Sigmoid colon (tissue), 7 donors: ENCODE measurements around the gene SELENOK. TPM values are rescaled to one million over a fixed set of nuclear protein-coding genes. Genes with fewer than 3 reads are reported as not detected.

Experiments used
- DNase-seq: peaks from one replicate; pipeline ENCODE4 v3.0.0-alpha.2; 2019
- H3K27ac ChIP-seq, 4 donors: fragments of 200-600 bp; sonication (generic); one replicate each; pipeline ENCODE4 v1.5.1; 2016 to 2019; ENCODE audit warnings: mild to moderate bottlenecking in 1 of 4
- H3K27me3 ChIP-seq, 3 donors: fragments of 200-600 bp; sonication (generic); one replicate each; pipeline ENCODE4 v1.5.1; 2019; ENCODE audit warnings: mild to moderate bottlenecking in 1 of 3
- H3K36me3 ChIP-seq, 4 donors: fragments of 200-600 bp; sonication (generic); one replicate each; pipeline ENCODE4 v1.5.1; 2016 to 2019
- H3K4me1 ChIP-seq, 4 donors: fragments of 200-600 bp; sonication (generic); one replicate each; pipeline ENCODE4 v1.5.1; 2017 to 2019
- H3K4me3 ChIP-seq, 4 donors: fragments of 200-600 bp; sonication (generic); one replicate each; pipeline ENCODE4 v1.5.1; 2017 to 2019; ENCODE audit warnings: mild to moderate bottlenecking in 2 of 4, moderate library complexity in 1 of 4
- H3K9me3 ChIP-seq, 4 donors: fragments of 200-600 bp in 3 of 4; sonication (generic) in 3 of 4; one replicate each; pipeline versions ENCODE4 v1.5.1 to v1.6.1; 2013 to 2019
- EP300 ChIP-seq, 4 donors: sonication (generic); formaldehyde crosslinking; IDR thresholded peaks; one replicate each; pipeline ENCODE4 v1.6.1; 2017; ENCODE audit warnings: antibody characterized with exemption in 4 of 4
- POLR2A ChIP-seq, 2 donors: fragments of 450-650 bp; IDR thresholded peaks; one replicate each; pipeline ENCODE4 v1.6.1; 2016; ENCODE audit warnings: antibody characterized with exemption in 2 of 2, mild to moderate bottlenecking in 2 of 2, moderate library complexity in 2 of 2
- POLR2AphosphoS5 ChIP-seq, 4 donors: sonication (generic); formaldehyde crosslinking; IDR thresholded peaks; one replicate each; pipeline ENCODE4 v1.6.1; 2017; ENCODE audit warnings: antibody characterized with exemption in 4 of 4
- WGBS, 2 donors: extraction: QIAGEN DNeasy Blood & Tissue Kit; methylation state at CpG; one replicate each; pipeline ENCODE4 v1.1.7; 2013; 5-methylcytosine and 5-hydroxymethylcytosine counted together
- intact Hi-C: fragments of 100-400 bp; cut with DNase I; formaldehyde crosslinking; loops from one replicate; pipeline ENCODE4 v1.15.1; 2023
- polyA plus RNA-seq, 3 donors: library from polyadenylated mRNA; stranded (reverse); fragments of 200-250 nt; gene quantifications; one replicate each; pipeline ENCODE4 v1.2.3, GENCODE V29; 2013
- total RNA-seq, 4 donors: library from RNA; depleted of rRNA; stranded (reverse); fragments of >200 nt; gene quantifications; one replicate each; pipeline ENCODE4 v1.1.0, GENCODE V29; 2016
- TF ChIP-seq, protein P1 (sequence below), 4 experiments: fragments of 450-650 bp in 3 of 4; fragments of 200-600 bp in 1 of 4; IDR thresholded peaks; one replicate each; pipeline ENCODE4 v1.5.1; 2016 to 2019; ENCODE audit warnings: antibody characterized with exemption in 4 of 4, mild to moderate bottlenecking in 3 of 4, moderate library complexity in 2 of 4
- donor health status: healthy with polysubstance abuse.
- donor health status: Bipolar disorder and iron deficiency.
- donor health status: healthy.

SELENOK gene
- total and polyA plus RNA-seq, 7 donors: 57.2 to 173 (median 83.5) TPM

DNA sequence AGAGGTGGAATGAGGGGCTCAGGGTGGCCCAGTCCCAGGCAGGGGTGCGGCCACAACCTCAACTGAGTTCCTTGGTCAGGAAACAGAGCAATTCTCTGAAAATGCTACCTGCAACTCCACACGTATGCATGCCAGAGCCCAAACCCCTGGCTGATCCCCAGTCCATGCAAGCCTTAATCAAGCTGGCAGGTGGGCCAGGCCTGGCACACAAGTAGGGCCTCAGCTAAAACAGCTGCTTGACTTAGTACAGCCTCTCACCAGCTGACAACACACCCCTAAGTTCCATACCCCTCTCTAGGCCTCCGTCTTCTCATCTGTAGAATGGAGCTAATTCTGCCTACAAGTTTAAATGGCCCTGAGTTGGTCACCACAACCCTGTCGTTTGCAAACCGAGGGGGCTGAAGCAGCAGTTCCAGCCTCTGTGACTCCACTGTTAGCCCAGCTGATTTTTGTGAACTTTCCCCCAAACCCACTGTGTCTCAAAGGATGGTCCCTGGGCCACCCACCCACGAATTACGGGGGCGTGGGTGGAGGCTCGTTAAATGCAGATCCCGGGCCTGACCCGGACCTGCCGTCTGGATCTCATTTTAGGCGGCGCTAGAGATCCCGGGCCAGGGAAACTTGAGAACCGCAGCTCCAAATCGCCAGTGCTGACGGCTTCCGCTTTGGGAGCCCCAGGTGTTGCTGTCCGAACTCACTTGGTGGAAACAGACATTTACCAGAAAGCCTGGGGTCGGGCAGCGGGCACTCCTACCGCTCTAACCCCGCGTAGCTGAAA lies 46.4 kb downstream of the SELENOK start:
- WGBS, 2 donors: 4 to 14% methylated on average over 25 of the region's 25 CpGs
- H3K36me3 ChIP-seq: no peaks in the 10 kb centered on the region
- H3K27ac ChIP-seq: peak overlapping the region; percentile 32 to 63 (median 44)
- peak in 1 of 4 donors; percentile 18 for TF ChIP-seq POLR2AphosphoS5 (IDR thresholded peaks at IDR 0.05)
- TF ChIP-seq POLR2A (IDR thresholded peaks at IDR 0.05): no peak
- peaks cover 4 to 36% (median 30%) of the 10 kb centered on the region in 3 donors for H3K27me3 ChIP-seq
- H3K4me1 ChIP-seq: peaks cover 0 to 11% (median 8%) of the 10 kb centered on the region in 4 donors
- peak; percentile 75 for DNase-seq
- no peaks in the 10 kb centered on the region for H3K9me3 ChIP-seq
- peak overlapping the region; percentile 33 to 83 (median 62) for H3K4me3 ChIP-seq
- intact Hi-C loops: no loop called here

DNA sequence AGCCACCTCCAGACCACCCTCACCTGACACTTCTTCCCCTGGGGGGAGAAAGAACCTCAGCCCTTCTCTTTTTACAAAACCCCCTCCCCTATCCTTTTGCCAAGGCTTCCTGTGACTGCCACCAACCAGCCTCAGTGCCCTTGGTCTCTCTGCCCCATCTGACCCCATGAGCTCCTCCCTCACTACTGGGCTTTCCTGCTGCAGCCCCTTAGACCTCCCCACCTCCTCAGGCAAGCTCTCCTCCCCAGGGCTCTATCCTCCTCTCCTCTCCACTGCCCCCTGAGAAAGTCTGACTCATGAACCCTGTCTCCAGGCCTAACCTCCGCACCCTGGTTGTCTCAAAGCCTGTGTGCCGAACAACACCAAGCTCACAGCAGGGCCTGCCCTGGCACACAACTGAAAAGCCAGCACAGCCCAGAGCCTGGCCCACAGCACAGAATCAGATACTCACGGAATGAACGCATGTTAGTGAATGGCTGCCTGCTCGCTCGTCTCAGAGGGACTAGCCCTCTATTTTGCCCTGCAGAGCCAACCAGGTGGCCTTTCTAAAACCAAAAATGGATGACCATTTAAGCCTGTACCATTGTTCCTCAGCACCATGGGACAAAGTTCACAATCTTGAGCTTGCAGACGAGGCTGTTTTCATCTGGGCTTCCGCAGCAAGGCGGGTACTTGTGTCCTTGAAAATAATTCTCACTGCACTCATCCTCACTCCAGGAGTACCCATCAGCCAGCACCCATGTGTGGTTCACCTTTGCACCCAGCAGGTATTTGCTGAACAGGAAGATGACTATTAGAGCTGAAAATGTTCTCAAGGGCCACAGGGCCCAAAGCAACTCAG lies 47.2 kb downstream of the SELENOK start:
- Histone ChIP-seq H3K27me3 (peaks cover 4 to 36% (median 30%) of the 10 kb centered on the region in 3 donors), H3K9me3 (no peaks in the 10 kb centered on the region), H3K36me3 (no peaks in the 10 kb centered on the region), H3K27ac (no peak overlapping the region), H3K4me3 (no peak overlapping the region), H3K4me1 (peaks cover 0 to 11% (median 8%) of the 10 kb centered on the region in 4 donors)
- intact Hi-C loops: no loop called here
- TF ChIP-seq, protein P1, sequence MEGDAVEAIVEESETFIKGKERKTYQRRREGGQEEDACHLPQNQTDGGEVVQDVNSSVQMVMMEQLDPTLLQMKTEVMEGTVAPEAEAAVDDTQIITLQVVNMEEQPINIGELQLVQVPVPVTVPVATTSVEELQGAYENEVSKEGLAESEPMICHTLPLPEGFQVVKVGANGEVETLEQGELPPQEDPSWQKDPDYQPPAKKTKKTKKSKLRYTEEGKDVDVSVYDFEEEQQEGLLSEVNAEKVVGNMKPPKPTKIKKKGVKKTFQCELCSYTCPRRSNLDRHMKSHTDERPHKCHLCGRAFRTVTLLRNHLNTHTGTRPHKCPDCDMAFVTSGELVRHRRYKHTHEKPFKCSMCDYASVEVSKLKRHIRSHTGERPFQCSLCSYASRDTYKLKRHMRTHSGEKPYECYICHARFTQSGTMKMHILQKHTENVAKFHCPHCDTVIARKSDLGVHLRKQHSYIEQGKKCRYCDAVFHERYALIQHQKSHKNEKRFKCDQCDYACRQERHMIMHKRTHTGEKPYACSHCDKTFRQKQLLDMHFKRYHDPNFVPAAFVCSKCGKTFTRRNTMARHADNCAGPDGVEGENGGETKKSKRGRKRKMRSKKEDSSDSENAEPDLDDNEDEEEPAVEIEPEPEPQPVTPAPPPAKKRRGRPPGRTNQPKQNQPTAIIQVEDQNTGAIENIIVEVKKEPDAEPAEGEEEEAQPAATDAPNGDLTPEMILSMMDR (IDR thresholded peaks at IDR 0.05): no peak
- TF ChIP-seq EP300 (IDR thresholded peaks at IDR 0.05) (no peak), POLR2A (IDR thresholded peaks at IDR 0.05) (no peak), POLR2AphosphoS5 (IDR thresholded peaks at IDR 0.05) (no peak)
- WGBS, 2 donors: 20 to 76% methylated on average over 9 of the region's 9 CpGs
- DNase-seq: no peak

DNA sequence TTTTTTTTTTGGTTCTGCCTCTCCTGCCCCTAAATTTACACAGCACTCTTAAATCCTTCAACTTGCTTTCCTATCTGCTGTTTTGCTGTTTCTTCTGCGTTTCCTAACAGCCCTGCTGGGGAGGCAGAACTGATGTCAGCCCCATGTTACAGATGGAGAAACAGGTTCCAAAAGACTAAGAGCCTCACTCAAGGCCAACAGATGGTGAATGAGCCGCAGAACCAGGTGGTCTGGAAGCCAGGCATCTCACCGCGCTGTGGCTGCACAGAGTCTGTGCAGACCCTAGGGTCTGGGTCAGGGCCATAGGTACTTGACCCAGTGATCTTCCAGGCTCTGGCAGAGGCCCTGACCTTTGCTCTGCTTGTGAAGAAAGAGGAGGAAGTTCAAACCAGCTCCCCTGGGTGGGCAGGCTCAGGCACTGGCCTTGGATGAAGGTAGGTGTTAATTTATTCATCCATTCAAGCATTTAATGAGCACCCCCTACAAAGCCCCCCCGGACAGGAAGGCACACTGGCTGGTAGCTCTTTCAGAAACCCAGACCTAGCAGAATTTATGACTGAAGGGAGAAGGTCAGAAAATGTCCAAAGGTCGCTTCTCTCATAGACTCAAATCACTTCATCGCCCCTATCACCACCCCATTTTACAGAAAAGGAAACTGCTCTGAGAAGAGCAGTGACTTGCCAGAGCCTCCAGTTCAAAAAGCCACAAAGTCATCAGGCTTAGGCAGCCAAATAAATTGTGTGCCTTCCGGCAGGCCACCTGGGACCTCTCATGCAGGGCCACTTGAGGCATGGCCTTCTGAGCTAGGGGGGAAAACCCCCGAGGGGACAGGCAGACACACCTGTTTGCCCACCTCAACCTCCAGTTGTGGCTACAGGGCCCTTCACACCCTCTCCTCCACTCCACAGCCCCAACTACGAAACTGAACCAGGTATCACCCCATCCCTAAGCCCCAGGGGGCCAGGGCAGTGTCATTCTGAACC lies 48.2 kb downstream of the SELENOK start:
- no peak for DNase-seq

DNA sequence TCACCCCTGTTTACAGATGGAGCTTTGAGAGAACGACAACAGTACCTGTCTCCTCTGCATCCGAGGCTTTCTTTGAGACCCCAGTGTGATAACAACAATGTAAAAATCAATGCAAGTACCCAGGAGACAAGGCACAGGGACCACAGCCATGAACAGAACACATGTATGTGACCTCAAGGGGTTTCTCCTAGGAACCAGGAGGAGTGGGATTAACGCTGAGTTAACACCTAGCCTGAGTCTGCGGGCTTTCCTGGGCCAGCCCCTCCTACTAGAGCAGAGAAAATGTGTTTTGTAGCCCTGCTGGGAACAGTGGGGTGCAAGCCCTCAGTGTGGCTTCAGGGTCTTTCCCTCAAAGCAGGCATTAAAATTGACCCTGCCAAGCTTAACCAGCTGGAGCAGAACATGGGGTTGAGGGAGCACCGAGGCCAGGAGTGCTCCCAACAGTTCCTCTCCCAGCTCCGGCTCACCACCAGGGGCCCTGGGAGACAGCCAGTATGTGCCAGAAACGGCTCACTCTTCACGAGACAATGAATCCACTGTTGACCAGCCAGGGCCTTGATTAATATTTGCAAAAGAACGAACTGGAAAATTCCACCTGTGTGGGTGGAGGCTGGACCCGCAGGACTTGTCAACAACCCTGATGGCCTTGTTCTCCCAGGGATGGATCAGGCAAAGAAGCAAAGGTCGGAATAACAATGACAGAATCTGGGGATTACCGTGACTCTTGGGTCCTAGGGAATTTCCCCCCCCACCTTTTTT lies 49.0 kb downstream of the SELENOK start:
- no peak overlapping the region for H3K27ac ChIP-seq
- no peaks in the 10 kb centered on the region for H3K9me3 ChIP-seq
- DNase-seq: no peak
- 14 to 55% methylated on average over 12 of the region's 12 CpGs for WGBS, 2 donors
- peaks cover 0 to 11% (median 8%) of the 10 kb centered on the region in 4 donors for H3K4me1 ChIP-seq
- H3K27me3 ChIP-seq: peaks cover 0 to 20% (median 14%) of the 10 kb centered on the region in 3 donors
- no peak for TF ChIP-seq POLR2A (IDR thresholded peaks at IDR 0.05)
- TF ChIP-seq, protein P1 (IDR thresholded peaks at IDR 0.05): peak in 1 of 4 experiments; percentile 21
- TF ChIP-seq POLR2AphosphoS5 (IDR thresholded peaks at IDR 0.05): no peak
- TF ChIP-seq EP300 (IDR thresholded peaks at IDR 0.05): no peak
- no peaks in the 10 kb centered on the region for H3K36me3 ChIP-seq
- intact Hi-C loops: no loop called here
- H3K4me3 ChIP-seq: no peak overlapping the region

More for the DNA sequence above, 48.2 kb downstream of the SELENOK start:
- Histone ChIP-seq H3K36me3 (no peaks in the 10 kb centered on the region), H3K9me3 (no peaks in the 10 kb centered on the region), H3K27ac (no peak overlapping the region), H3K27me3 (peaks cover 4 to 29% (median 22%) of the 10 kb centered on the region in 3 donors), H3K4me1 (peaks cover 0 to 11% (median 8%) of the 10 kb centered on the region in 4 donors), H3K4me3 (no peak overlapping the region)
- WGBS, 2 donors: 22 to 60% methylated on average over 10 of the region's 10 CpGs
- no peak for TF ChIP-seq POLR2AphosphoS5 (IDR thresholded peaks at IDR 0.05)
- intact Hi-C loops: no loop called here
